Measurements from ENCODE around the gene TKTL1.

- TF ChIP-seq, protein P1, sequence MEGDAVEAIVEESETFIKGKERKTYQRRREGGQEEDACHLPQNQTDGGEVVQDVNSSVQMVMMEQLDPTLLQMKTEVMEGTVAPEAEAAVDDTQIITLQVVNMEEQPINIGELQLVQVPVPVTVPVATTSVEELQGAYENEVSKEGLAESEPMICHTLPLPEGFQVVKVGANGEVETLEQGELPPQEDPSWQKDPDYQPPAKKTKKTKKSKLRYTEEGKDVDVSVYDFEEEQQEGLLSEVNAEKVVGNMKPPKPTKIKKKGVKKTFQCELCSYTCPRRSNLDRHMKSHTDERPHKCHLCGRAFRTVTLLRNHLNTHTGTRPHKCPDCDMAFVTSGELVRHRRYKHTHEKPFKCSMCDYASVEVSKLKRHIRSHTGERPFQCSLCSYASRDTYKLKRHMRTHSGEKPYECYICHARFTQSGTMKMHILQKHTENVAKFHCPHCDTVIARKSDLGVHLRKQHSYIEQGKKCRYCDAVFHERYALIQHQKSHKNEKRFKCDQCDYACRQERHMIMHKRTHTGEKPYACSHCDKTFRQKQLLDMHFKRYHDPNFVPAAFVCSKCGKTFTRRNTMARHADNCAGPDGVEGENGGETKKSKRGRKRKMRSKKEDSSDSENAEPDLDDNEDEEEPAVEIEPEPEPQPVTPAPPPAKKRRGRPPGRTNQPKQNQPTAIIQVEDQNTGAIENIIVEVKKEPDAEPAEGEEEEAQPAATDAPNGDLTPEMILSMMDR (IDR thresholded peaks at IDR 0.05): no peak
- no peak for TF ChIP-seq POLR2A (IDR thresholded peaks at IDR 0.05)
Measured at GRCh38 chrX:154348114-154348531, 52.5 kb downstream of the TKTL1 start.

Data from testis (tissue), 2 donors.